PFSK-1 (cell line): ENCODE measurements around the gene ANO5.

Source experiments
- POLR2AphosphoS5 ChIP-seq: IDR thresholded peaks from 2 replicates; pipeline ENCODE4 v1.6.1; 2012; ENCODE audit warnings: low read depth, mild to moderate bottlenecking, control low read depth, low read length, moderate library complexity
- SIN3A ChIP-seq: IDR thresholded peaks from 2 replicates; pipeline ENCODE4 v1.6.1; 2012; ENCODE audit warnings: mild to moderate bottlenecking, low read length, moderate library complexity, borderline replicate concordance; ENCODE audit not compliant: insufficient read depth

- no peak for TF ChIP-seq SIN3A
- no peak for TF ChIP-seq POLR2AphosphoS5
These were observed 4.5 kb downstream of the ANO5 start for GRCh38 chr11:22197139-22198005.
